ENCODE data around the gene RASAL2. TPM values are rescaled to one million over a fixed set of nuclear protein-coding genes. Genes with fewer than 3 reads are reported as not detected.
A peak's percentile ranks its signal among the peaks of the same experiment; 100 is the strongest.

The RASAL2 gene
- total and polyA plus RNA-seq, 2 of the 13 experiments (the other 11 are each of a cell fraction or from before 2014, with no cell fraction given) = 5.4 to 5.9 TPM

GRCh38 chr1:178055779-178056471 is 38.0 kb upstream of the RASAL2 start (continued):
- no peak for TF ChIP-seq SNAPC4 (CRISPR knock-in tag; IDR thresholded peaks at IDR 0.05)
- TF ChIP-seq DBP (CRISPR knock-in tag; IDR thresholded peaks at IDR 0.05; ENCODE audit: not compliant biosample characterization) = no peak
- no peak for TF ChIP-seq ZNF749 (CRISPR knock-in tag; IDR thresholded peaks at IDR 0.05; ENCODE audit: borderline replicate concordance)
- TF ChIP-seq CREB1 (IDR thresholded peaks at IDR 0.05) = no peak
- TF ChIP-seq CREB1 (CRISPR knock-in tag; IDR thresholded peaks at IDR 0.05) = no peak
- no peak for TF ChIP-seq SPEN (CRISPR knock-in tag; IDR thresholded peaks at IDR 0.05; ENCODE audit: low read depth)
- TF ChIP-seq ZNF503 (CRISPR knock-in tag; IDR thresholded peaks at IDR 0.05) = no peak
- 0 out of 2 replicates have a peak, but pooled peaks have one; percentile 44 for TF ChIP-seq ZKSCAN8 (CRISPR knock-in tag; IDR thresholded peaks at IDR 0.05; ENCODE audit: borderline replicate concordance)
- TF ChIP-seq ZBTB42 (CRISPR knock-in tag; IDR thresholded peaks at IDR 0.05) = no peak
- peak; percentile 63; the same call in 1 of the 2 replicates for TF ChIP-seq ZNF691 (CRISPR knock-in tag; IDR thresholded peaks at IDR 0.05; ENCODE audit: borderline replicate concordance, low read depth)
- no peak for TF ChIP-seq RBAK (CRISPR knock-in tag; IDR thresholded peaks at IDR 0.05)
- no peak for TF ChIP-seq MTF2 (CRISPR knock-in tag; IDR thresholded peaks at IDR 0.05; ENCODE audit: borderline replicate concordance)
- no peak for TF ChIP-seq ZNF775 (CRISPR knock-in tag; IDR thresholded peaks at IDR 0.05; ENCODE audit: borderline replicate concordance)
- TF ChIP-seq ZNF639 (CRISPR knock-in tag; conservative IDR thresholded peaks at IDR 0.05) = 0 out of 2 replicates have a peak, but pooled peaks have one; percentile 49

Measured in HepG2 (cell line).